ENCODE results near the gene NRXN2.

Gene NRXN2

DNA sequence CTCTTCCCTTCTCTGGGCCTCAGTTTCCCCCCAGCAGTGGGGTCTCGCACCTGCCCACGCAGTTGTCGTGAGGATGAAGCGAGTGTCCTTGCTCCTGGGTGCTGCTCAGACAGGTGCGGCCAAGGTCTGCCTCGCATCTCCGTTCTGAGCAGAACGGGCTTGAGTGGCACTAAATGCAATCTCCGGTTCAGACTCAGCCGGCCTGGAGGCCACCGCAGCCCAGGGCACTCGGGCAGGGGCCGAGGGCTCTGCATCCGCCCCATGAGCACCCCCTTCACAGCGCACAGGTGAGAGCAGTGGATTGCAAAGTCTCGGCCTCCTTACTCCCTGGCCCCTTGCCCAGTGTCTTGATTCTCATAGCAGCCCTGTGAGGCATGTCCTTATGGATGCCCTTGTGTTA lies 162.1 kb downstream of the NRXN2 start:
- no peak for DNase-seq

DNA sequence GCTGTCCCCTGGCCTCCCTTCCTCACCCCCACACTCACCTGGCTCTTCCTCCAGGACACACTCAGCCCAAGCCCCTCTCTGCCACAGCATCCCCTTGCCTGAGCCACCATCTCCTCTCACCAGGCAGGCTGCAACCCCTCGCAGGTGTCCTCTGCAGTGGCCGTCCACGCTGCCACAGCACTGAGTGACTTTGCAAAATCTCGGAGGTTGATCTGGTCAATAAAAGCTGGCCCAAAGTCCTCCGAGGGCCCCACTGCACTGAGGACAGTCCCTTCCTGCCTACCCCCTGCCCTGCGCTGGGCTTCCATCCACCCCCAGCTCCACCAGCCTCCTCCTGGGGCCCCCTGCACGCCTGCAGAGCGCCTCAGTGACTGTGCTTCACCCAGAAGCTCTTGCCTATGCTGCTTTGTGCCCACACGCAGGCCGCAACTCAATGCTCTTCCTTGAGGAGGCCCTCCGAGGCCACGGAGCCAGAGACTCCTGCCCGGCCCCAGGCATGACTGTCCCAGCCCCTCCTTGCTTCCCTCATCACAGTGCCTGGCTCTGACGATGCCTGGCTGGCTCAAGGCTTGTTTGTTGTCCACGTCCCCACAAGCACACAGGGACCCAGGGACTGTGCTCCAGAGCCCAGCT lies 162.7 kb downstream of the NRXN2 start:
- DNase-seq = no peak

DNA sequence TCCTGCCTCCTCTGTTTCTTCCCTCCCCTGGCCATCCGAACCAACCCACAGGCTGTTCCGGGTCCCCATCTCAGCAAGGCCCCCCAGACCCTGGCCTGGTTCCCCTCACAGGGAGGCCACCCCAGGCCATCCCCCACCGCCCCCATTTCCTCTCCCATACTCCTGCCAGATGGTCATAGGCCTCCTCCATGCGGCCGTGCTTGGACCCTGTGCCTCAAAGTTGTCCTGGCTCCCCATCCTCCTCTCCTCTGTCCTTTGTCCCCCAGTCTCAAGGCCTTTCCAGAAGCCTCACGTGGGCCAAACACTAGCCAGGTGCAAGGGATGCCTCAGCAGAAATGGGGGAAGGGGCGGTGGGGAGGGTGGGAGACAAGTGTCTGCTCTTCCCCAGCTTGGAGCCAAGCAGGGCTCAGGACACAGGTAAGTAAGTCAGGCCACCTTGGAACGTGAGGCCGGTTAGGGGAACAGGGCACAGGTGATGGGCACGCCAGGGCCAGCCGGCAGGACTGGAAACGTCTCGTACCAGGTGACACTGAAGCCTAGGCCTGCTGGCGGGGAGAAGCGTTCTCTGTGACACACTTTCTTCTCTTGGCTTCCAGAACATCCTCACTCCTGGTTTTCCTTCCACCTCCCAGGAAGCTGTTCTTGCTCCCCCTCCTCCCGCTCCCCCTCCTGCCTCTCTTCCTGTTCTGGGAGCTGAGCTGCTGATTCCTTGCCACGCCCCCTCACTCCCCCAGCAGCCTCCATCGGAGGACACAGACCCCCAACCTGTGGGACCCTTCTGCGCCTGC lies 163.5 kb downstream of the NRXN2 start:
- DNase-seq = no peak

DNA sequence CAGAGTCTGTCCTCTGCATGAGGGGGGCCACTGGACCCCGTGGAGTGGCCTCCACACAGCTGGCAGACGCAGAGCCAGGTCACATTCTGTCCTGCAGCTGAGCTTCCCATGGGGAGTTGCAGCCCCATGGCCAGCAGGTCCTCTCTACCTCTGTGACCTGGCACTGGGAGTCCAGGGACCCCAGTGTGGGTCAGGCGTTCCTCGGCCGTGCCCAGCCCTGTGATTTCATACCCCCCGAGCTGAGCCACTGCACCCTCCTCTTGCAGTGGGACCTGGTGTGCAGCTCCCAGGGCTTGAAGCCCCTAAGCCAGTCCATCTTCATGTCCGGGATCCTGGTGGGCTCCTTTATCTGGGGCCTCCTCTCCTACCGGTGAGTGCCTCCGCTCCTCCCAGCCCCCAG lies 164.1 kb downstream of the NRXN2 start:
- no peak for DNase-seq

DNA sequence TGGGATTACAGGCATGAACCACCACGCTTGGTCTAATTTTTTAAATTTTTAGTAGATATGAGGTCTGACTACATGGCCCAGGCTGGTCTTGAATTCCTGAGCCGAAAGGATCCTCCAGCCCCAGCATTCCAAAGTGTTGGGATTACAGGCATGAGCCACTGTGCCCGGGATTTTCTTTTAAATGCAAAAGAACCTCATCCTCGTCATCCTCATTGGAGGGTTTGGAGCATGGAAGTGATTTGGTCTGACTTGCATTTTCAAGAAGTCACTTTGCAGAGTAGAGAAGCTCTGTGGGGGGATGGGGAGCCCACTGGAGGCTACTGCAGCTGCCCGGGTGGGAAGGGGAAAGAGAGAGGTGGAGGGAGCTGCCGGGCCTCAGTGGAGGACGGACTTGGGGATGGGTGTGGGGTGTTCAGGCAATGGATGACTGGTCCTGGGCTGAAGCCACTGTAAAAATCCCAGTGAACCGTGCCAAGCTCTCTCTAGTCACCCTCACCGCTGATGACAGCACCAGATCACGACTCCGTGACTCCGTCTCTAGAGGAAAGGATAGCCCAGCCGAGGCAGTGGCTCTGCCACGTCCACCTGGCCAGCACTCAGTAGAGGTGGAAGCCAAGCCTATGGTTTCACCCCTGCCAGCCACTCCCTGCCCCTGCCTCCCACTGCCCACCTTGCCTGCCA lies 164.8 kb downstream of the NRXN2 start:
- DNase-seq = no peak

DNA sequence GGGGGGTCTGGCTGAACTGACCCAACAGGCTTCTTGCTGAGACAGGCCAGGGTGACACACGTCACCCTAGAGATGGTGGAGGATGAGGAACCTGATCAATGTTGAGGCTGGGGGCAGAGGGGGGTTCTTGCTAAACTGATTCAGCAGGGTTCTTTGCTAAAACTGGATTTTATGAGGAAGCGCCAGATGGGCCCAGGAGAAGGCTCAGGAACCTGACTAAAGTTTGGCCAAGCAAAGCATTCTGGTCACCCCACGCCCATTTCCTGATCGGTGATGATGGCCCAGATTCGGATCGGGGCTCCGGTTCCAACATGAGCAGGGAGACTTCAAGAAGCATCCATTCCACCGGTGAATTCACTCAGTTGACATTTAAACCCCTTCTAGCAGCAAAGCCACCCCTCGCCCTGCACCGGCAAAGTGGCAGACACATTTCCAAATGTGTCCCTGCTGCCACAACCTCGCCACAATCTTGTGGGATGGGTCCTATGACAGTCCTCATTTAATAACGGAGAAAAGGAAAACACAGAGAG lies 166.2 kb downstream of the NRXN2 start:
- DNase-seq = no peak

Measured in femur (tissue), 1 donor.